K562 (cell line): ENCODE measurements around the gene RRBP1. TPM values are rescaled to one million over a fixed set of nuclear protein-coding genes. Genes with fewer than 3 reads are reported as not detected.

Experiments used
- ATF2 ChIP-seq: sonication (generic); formaldehyde crosslinking; IDR thresholded peaks from 2 replicates; pipeline ENCODE4 v1.8.1; 2022; ENCODE audit warnings: missing genetic modification reagents
- ATF7 ChIP-seq: fragments of 450-650 bp; IDR thresholded peaks from 2 replicates; pipeline ENCODE4 v1.7.1; 2014; ENCODE audit warnings: mild to moderate bottlenecking, moderate library complexity
- CUX1 ChIP-seq: fragments of 200-800 bp; sonication (Bioruptor generic); IDR thresholded peaks from 2 replicates; pipeline ENCODE4 v1.6.1; 2016; ENCODE audit warnings: missing genetic modification characterization, missing compliant biosample characterization
- DPF2 ChIP-seq: fragments of 450-650 bp; IDR thresholded peaks from 2 replicates; pipeline ENCODE4 v1.6.1; 2016
- GATA2 ChIP-seq: sonication (generic); formaldehyde crosslinking; IDR thresholded peaks from 2 replicates; pipeline ENCODE4 v1.4.0; 2020; ENCODE audit warnings: mild to moderate bottlenecking, missing genetic modification reagents
- MBD2 ChIP-seq: sonication (generic); IDR thresholded peaks from 2 replicates; pipeline ENCODE4 v1.6.1; 2016; ENCODE audit warnings: low read depth, borderline replicate concordance
- NR3C1 ChIP-seq: sonication (generic); formaldehyde crosslinking; IDR thresholded peaks from 2 replicates; pipeline ENCODE4 v1.8.1; 2022; ENCODE audit warnings: missing genetic modification reagents
- SIX5 ChIP-seq, 2 experiments: IDR thresholded peaks; 2 replicates each; pipeline ENCODE4 v1.6.1; 2011; ENCODE audit warnings: low read length in 2 of 2, borderline replicate concordance in 1 of 2, low read depth in 1 of 2, mild to moderate bottlenecking in 1 of 2, moderate library complexity in 1 of 2; ENCODE audit not compliant: insufficient read depth in 1 of 2
- SLC30A9 ChIP-seq: fragments of 250-450 bp; sonication (Bioruptor Pico); IDR thresholded peaks from 2 replicates; pipeline ENCODE4 v1.8.0; 2022; ENCODE audit warnings: mild to moderate bottlenecking, moderate library complexity
- SMARCA4 ChIP-seq: fragments of 450-650 bp; IDR thresholded peaks from 2 replicates; pipeline ENCODE4 v1.6.1; 2016
- SMARCA5 ChIP-seq: fragments of 450-650 bp; IDR thresholded peaks from 2 replicates; pipeline ENCODE4 v1.6.1; 2016
- ZFP36 ChIP-seq: fragments of 150-350 bp; IDR thresholded peaks from 2 replicates; pipeline ENCODE4 v1.6.1; 2018; ENCODE audit warnings: low read length, low read depth; ENCODE audit not compliant: partially characterized antibody
- ZNF174 ChIP-seq: fragments of 250-450 bp; sonication (Bioruptor Pico); IDR thresholded peaks from 2 replicates; pipeline ENCODE4 v1.4.0; 2020; ENCODE audit warnings: mild to moderate bottlenecking
- ZNF592 ChIP-seq: fragments of 450-650 bp; IDR thresholded peaks from 2 replicates; pipeline ENCODE4 v1.6.1; 2017; ENCODE audit warnings: antibody characterized with exemption, mild to moderate bottlenecking
- ZNF639 ChIP-seq, 2 experiments: fragments of 200-800 bp in 1 of 2; sonication (Bioruptor generic) in 1 of 2; sonication (generic) in 1 of 2; formaldehyde crosslinking in 1 of 2; IDR thresholded peaks in 1 of 2; conservative IDR thresholded peaks in 1 of 2; 2 replicates each; pipeline versions ENCODE4 v1.5.0 to v1.6.1; 2016 to 2020; ENCODE audit warnings: missing compliant biosample characterization in 1 of 2, missing genetic modification characterization in 1 of 2, missing genetic modification reagents in 1 of 2
- polyA plus RNA-seq, 8 experiments: library from polyadenylated mRNA; depleted of rRNA in 4 of 8; stranded (reverse) in 5 of 8; unstranded in 3 of 8; fragments of >200 nt; fragmentation: Nextera tagmentation in 2 of 8; fragmentation: Illumina TruSeq in 1 of 8; extraction: Ambion mirVana in 2 of 8; extraction: Trizol in 1 of 8; gene quantifications; 2 replicates each; pipeline versions ENCODE4 v1.2.1 to v1.2.3, GENCODE V29; 2011 to 2014; ENCODE audit warnings: inconsistent platforms in 1 of 8, missing spikeins in 1 of 8
- total RNA-seq, 7 experiments: library from RNA; depleted of rRNA in 6 of 7; stranded (reverse); fragments of >200 nt in 6 of 7; fragmentation: Illumina TruSeq in 2 of 7; extraction: Trizol in 2 of 7; gene quantifications; 2 replicates each; pipeline versions ENCODE4 v1.2.1 to v1.2.3, GENCODE V29; 2011 to 2021; ENCODE audit warnings: low replicate concordance in 1 of 7

The RRBP1 gene
- total and polyA plus RNA-seq, 9 of the 15 experiments (the other 6 are each of a cell fraction or from before 2014, with no cell fraction given) = 0.84 to 32.0 (median 17.6) TPM

DNA sequence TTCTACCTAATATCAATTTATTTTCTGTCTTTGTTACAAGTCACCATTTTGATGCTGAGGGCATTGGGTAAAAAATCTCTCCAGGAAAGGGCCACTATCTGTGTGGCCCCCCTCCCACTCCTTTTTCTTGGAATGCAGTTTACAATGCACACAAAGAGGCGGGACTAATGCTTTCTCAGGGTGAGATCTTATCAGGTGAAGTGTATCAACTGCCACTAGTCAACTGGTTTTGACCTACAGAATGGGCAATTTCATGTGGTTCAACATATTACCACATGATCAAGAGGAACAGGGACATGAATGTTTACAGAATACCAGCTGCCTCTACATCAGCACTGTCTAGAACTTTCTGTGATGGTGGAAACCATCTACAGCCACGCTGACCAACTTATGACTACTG is 3.7 kb downstream of the RRBP1 start (continued):
- TF ChIP-seq ZNF592 = no peak
- TF ChIP-seq NR3C1 (CRISPR knock-in tag) = no peak
- peak; percentile 40; the same call in 1 of the 2 replicates for TF ChIP-seq DPF2
- 0 out of 2 replicates have a peak, but pooled peaks have one; percentile 27 for TF ChIP-seq GATA2 (CRISPR knock-in tag)
- TF ChIP-seq SMARCA5 = no peak
- TF ChIP-seq ATF2 (CRISPR knock-in tag) = no peak
- TF ChIP-seq MBD2 = no peak
- TF ChIP-seq ZNF639 (CRISPR knock-in tag; conservative IDR thresholded peaks at IDR 0.05 in 1 of 2, IDR thresholded peaks at IDR 0.05 in 1 of 2) = 0 out of 4 replicates have a peak, but pooled peaks of 1 of the 2 experiments have one; percentile 25
- no peak for TF ChIP-seq SLC30A9 (CRISPR knock-in tag)
- TF ChIP-seq ZNF174 (CRISPR knock-in tag) = no peak
- TF ChIP-seq SIX5 (IDR thresholded peaks at IDR 0.05; ENCODE audit: borderline replicate concordance in 1 of 2, insufficient read depth in 1 of 2, low read depth in 1 of 2, low read length in 2 of 2) = no peak
- no peak for TF ChIP-seq ZFP36
- TF ChIP-seq ATF7 = peak; percentile 34; the same call in 1 of the 2 replicates
- TF ChIP-seq CUX1 (CRISPR knock-in tag) = no peak
- peak; percentile 40; the same call in 1 of the 2 replicates for TF ChIP-seq SMARCA4
